DLD1 (cell line): Measurements from ENCODE around the gene UQCC2.

Experiments used
- in situ Hi-C: cut with HindIII; loops from 2 replicates; pipeline ENCODE4 v1.10.0; 2017; ENCODE audit warnings: low sequenced_read_pairs

UQCC2 gene

GRCh38 chr6:33711140-33712129 lies at the start of gene UQCC2:
Gene UQCC2 (minus strand): TSS chr6:33711700. CDS start chr6:33711686, 14 bp downstream.
- in situ Hi-C loops: no loop called here

- in situ Hi-C loops: loop anchor here (10.0 kb wide), 1 partner anchor 385 kb away; the partner anchor contains the start of gene GRM4
Observed at GRCh38 chr6:33759887-33760629, 48.6 kb upstream of the UQCC2 start.

GRCh38 chr6:33758815-33759216 lies 47.3 kb upstream of the UQCC2 start:
- in situ Hi-C loops: no loop called here

- in situ Hi-C loops: no loop called here
Observed at GRCh38 chr6:33757906-33758305, 46.4 kb upstream of the UQCC2 start.

GRCh38 chr6:33757113-33757512 lies 45.6 kb upstream of the UQCC2 start:
- in situ Hi-C loops: no loop called here

GRCh38 chr6:33756211-33756954 lies 44.9 kb upstream of the UQCC2 start:
- in situ Hi-C loops: no loop called here

- in situ Hi-C loops: no loop called here
Observed at GRCh38 chr6:33755070-33755869, 43.8 kb upstream of the UQCC2 start.

- in situ Hi-C loops: no loop called here
Observed at GRCh38 chr6:33754222-33754621, 42.7 kb upstream of the UQCC2 start.

- in situ Hi-C loops: no loop called here
Observed at GRCh38 chr6:33752646-33753015, 41.1 kb upstream of the UQCC2 start.

- in situ Hi-C loops: no loop called here
Observed at GRCh38 chr6:33751771-33752645, 40.5 kb upstream of the UQCC2 start.

- in situ Hi-C loops: no loop called here
Observed at GRCh38 chr6:33750244-33750991, 38.9 kb upstream of the UQCC2 start.

GRCh38 chr6:33749401-33749800 lies 37.9 kb upstream of the UQCC2 start:
- in situ Hi-C loops: no loop called here

GRCh38 chr6:33748841-33749240 lies 37.3 kb upstream of the UQCC2 start:
- in situ Hi-C loops: no loop called here

- in situ Hi-C loops: no loop called here
Observed at GRCh38 chr6:33747823-33748222, 36.3 kb upstream of the UQCC2 start.

- in situ Hi-C loops: no loop called here
Observed at GRCh38 chr6:33746651-33747100, 35.2 kb upstream of the UQCC2 start, which contains the start of gene IP6K3. Gene IP6K3 (minus strand): TSS chr6:33746905. CDS start chr6:33735476, 11,429 bp downstream.

GRCh38 chr6:33746036-33746600 lies 34.6 kb upstream of the UQCC2 start:
- in situ Hi-C loops: no loop called here

GRCh38 chr6:33745548-33745947 lies 34.0 kb upstream of the UQCC2 start:
- in situ Hi-C loops: no loop called here
